Coronary artery (tissue), 2 donors: Measurements from ENCODE around the gene MGLL.

Experiments
- DNase-seq: peaks from one replicate; pipeline ENCODE4 v3.0.0-alpha.2; 2017; ENCODE audit warnings: low spot score
- H3K27ac ChIP-seq, 2 donors: fragments of 200-600 bp; sonication (generic); one replicate each; pipeline ENCODE4 v1.5.1; 2016 to 2019
- H3K4me3 ChIP-seq: fragments of 200-600 bp; sonication (generic); 2 replicates; pipeline ENCODE4 v1.5.1; 2016; ENCODE audit warnings: mild to moderate bottlenecking, moderate library complexity
- TF ChIP-seq, protein P1 (sequence below): fragments of 200-600 bp; sonication (generic); IDR thresholded peaks from one replicate; pipeline ENCODE4 v1.5.1; 2019; ENCODE audit warnings: antibody characterized with exemption

MGLL gene

DNA sequence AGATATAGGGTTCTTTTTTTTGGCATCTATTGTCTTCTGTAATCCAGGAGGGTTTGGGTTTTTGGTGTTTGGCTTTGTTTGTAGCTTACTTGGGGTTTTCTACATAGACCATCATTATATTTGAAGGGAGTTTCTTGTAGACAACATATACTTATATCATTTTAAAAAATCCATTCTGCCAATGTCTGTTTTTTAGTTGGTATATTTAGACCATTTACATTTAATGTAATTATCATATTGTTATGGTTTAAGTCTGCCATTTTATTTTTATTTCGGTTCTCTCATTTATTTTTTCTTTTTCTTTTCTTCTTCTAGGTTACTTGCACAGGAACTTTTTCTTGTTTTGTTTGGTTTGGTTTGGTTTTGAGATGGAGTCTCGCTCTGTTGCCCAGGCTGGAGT is 5.5 kb upstream of the MGLL start:
- no peak overlapping the region for H3K27ac ChIP-seq
- TF ChIP-seq, protein P1, sequence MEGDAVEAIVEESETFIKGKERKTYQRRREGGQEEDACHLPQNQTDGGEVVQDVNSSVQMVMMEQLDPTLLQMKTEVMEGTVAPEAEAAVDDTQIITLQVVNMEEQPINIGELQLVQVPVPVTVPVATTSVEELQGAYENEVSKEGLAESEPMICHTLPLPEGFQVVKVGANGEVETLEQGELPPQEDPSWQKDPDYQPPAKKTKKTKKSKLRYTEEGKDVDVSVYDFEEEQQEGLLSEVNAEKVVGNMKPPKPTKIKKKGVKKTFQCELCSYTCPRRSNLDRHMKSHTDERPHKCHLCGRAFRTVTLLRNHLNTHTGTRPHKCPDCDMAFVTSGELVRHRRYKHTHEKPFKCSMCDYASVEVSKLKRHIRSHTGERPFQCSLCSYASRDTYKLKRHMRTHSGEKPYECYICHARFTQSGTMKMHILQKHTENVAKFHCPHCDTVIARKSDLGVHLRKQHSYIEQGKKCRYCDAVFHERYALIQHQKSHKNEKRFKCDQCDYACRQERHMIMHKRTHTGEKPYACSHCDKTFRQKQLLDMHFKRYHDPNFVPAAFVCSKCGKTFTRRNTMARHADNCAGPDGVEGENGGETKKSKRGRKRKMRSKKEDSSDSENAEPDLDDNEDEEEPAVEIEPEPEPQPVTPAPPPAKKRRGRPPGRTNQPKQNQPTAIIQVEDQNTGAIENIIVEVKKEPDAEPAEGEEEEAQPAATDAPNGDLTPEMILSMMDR = no peak
- DNase-seq = no peak

DNA sequence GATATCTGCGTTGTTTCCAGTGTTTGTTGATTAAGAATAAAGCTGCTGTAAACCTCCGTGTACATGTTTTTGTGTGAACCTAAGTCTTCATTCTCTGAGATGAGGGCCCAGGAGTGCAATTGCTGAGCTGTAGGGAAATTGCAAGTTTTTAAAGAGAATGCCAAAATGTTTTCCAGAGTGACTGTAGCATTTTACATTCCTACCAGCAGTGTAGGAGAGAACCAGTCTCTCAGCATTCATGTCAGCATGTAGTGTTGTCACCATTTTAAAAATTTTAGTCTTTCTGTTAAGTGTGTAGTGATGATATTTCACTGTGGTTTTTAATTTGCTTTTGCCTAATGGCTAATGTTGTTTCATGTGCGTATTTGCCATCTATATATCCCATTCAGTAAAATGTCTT is 3.4 kb upstream of the MGLL start:
- no peak for DNase-seq
- Histone ChIP-seq H3K27ac (no peak overlapping the region), H3K4me3 (no peak overlapping the region)
- TF ChIP-seq, protein P1 = no peak

More for the DNA sequence above, 5.5 kb upstream of the MGLL start:
- no peak overlapping the region for H3K4me3 ChIP-seq

DNA sequence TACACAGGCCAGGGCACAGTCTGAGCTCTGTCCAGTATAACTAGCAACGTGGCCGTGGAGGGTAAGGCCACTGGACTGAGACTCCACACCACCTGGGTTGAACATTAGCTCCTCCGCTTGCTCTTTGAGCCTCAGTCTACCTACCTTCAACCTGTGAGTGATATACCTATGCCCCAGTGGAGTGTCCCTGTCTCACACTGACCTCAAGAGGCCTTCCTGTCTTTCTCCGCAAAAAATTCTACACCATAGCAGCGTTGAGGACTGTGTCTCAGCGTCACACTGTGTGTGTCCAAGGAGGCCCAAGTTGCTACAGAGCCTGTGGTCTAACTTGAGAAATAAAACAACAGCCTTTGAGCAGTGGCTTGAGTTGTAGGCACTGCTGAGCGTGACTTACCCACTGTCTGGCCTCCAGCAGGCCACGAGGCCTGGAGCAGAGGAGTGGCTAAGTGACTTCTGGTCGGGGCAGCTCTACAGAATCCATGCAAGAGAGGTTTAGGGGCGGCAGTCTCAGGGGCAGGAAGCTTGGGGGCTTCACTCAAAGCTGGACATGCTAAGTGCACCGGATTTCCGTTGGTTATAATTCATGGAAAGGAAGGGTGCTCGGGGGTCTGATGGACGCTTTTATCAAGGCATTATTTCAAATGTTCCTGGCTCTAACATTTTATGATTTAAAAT is 2.0 kb upstream of the MGLL start:
- TF ChIP-seq, protein P1 = no peak
- peak overlapping the region in 1 of 2 donors; percentile 4 for H3K27ac ChIP-seq
- no peak overlapping the region for H3K4me3 ChIP-seq
- DNase-seq = no peak

DNA sequence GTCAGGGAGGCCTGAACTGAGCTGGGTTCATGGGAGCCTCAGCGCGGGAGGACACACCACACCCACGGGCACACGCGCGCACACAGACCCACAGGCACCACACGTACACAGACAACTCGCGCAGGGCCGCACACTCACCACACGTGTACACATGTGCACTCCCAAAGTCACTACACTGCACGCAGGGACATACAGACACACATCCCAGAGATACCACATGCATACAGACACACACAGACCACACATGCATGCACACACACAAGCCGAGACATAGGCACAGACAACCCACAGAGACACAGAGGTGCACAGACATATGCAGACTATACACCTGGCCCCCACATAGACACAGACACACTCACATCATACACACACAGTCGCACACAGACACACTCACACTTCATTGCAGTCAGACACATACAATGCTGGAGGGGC is 1.1 kb upstream of the MGLL start:
- H3K27ac ChIP-seq = peak overlapping the region in 1 of 2 donors; percentile 93
- DNase-seq = no peak
- H3K4me3 ChIP-seq = peak overlapping the region; percentile 97
- TF ChIP-seq, protein P1 = no peak

DNA sequence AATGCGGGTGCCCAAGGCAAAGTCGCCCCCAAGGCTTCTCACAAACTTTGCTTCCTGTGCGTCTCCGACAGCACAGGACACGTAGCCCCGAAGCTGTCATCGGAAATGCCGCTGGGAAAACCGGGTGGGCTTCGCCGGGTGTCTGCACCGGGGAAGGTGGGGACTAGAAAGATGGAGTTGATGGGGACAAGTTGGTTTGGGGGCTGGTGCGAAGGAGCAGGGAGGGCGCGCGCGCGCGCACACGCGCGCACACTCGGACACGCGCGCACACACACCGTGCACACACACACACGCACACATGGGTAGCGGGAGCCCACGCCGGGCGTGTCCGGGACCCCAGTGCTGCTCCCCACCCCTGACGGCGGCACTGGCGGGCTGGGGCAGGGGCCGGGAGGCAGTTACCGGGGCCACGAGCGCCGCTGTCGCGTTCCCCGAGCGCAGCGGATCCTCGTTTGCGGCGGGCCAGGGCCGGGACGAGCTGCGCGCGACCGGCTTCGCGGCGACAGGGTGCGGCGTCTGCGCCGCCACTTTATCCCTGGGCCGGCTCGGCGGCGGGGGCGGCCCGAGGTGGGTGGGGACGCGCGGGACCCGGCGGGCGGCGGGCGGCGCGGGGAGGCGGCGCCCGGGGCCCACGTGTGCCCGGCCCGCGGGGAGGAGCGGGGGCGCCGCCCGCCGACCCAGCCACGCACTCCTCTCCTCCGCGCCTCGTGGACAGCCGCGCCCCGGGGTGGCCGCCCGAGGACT is 539 bp upstream of the MGLL start:
- Histone ChIP-seq H3K27ac (peak overlapping the region; percentile 78 to 93), H3K4me3 (peak overlapping the region; percentile 97)
- DNase-seq = peak; percentile 84
- TF ChIP-seq, protein P1 = no peak

DNA sequence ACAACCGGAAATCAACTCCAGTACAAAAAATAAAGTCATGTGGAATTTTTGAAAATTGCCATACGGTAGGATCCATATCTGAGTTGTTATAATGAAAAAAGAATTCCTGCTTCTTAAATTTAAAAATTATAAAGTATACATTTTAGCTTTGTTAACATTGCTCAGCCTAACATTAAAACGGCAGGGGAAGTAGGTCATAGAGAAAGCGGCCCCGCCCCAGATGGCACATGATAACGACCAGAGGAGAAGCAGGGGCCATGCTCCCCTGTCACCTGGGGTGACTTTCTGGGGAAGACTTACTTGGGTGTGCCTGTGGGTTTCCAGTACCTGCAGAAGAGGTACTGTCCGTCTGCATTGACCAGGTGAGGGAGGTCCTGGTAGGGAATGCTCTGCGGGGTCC is 921 bp downstream of the MGLL start:
- Histone ChIP-seq H3K4me3 (peak overlapping the region; percentile 97), H3K27ac (peak overlapping the region; percentile 78 to 93)
- TF ChIP-seq, protein P1 = no peak
- no peak for DNase-seq

DNA sequence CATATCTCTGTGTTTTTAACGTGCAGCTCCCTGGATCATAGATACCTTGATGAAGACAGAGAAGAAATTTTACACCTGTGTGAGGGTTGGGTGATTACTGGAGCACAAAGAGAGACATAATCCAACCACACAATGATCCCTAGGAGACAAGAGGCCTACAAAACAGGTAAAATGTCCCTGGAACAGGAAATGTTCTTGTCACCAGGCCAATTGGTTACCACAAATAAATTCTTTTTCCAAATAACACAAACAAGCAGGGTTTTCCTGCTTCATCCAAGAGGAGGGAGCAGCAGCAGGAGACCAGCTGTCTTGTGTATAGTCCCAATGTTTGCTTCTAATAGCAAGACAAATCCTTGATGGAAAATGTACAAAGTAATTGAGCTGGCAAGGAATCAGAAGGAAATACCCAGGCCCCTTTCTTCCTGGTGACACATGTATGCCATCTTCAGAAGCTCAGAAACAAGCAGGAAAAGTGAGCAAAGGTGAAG is 1.4 kb downstream of the MGLL start:
- DNase-seq = no peak
- H3K27ac ChIP-seq = peak overlapping the region; percentile 42 to 78
- peak overlapping the region; percentile 97 for H3K4me3 ChIP-seq
- TF ChIP-seq, protein P1 = no peak
